GM12875 (cell line): ENCODE results near the gene LMCD1.

Source experiments
- H3K4me3 ChIP-seq: one replicate; pipeline ENCODE4 v1.5.1; 2011; ENCODE audit warnings: low read depth, low read length, control low read depth
- CTCF ChIP-seq: IDR thresholded peaks from 2 replicates; pipeline ENCODE4 v1.5.1; 2011; ENCODE audit warnings: low read depth, mild to moderate bottlenecking, control low read depth, inconsistent platforms, low read length, moderate library complexity, borderline replicate concordance; ENCODE audit not compliant: insufficient read depth

The LMCD1 gene

GRCh38 chr3:8530581-8530980, 29.0 kb downstream of the LMCD1 start:
- H3K4me3 ChIP-seq, result no peak overlapping the region
- TF ChIP-seq CTCF, result no peak

- no peak overlapping the region for H3K4me3 ChIP-seq
Observed at GRCh38 chr3:8532251-8532871, 30.7 kb downstream of the LMCD1 start.

GRCh38 chr3:8536096-8537056, 34.8 kb downstream of the LMCD1 start:
- TF ChIP-seq CTCF, result no peak
- H3K4me3 ChIP-seq, result no peak overlapping the region

More at GRCh38 chr3:8532251-8532871, 30.7 kb downstream of the LMCD1 start:
- no peak for TF ChIP-seq CTCF

- H3K4me3 ChIP-seq, result no peak overlapping the region
- no peak for TF ChIP-seq CTCF
Observed at GRCh38 chr3:8537440-8537839, 35.8 kb downstream of the LMCD1 start.

- no peak for TF ChIP-seq CTCF
- H3K4me3 ChIP-seq, result no peak overlapping the region
Observed at GRCh38 chr3:8538223-8538622, 36.6 kb downstream of the LMCD1 start.

GRCh38 chr3:8538913-8539312, 37.3 kb downstream of the LMCD1 start:
- no peak overlapping the region for H3K4me3 ChIP-seq
- TF ChIP-seq CTCF, result no peak

GRCh38 chr3:8539419-8539818, 37.8 kb downstream of the LMCD1 start:
- H3K4me3 ChIP-seq, result no peak overlapping the region
- no peak for TF ChIP-seq CTCF
